HepG2 (cell line): Measurements from ENCODE around the gene RABL6. TPM values are rescaled to one million over a fixed set of nuclear protein-coding genes. Genes with fewer than 3 reads are reported as not detected.

Experiments
- AGO2 ChIP-seq: fragments of 200-400 bp; formaldehyde crosslinking; optimal IDR thresholded peaks from 2 replicates; pipeline ENCODE3; 2017; ENCODE audit warnings: mild to moderate bottlenecking, low read depth, low read length, moderate library complexity
- AHDC1 ChIP-seq: sonication (generic); formaldehyde crosslinking; IDR thresholded peaks from 2 replicates; pipeline ENCODE4 v1.5.1; 2020; ENCODE audit warnings: mild to moderate bottlenecking, missing genetic modification reagents, borderline replicate concordance
- ATF3 ChIP-seq: sonication (generic); formaldehyde crosslinking; IDR thresholded peaks from 2 replicates; pipeline ENCODE4 v1.4.0; 2020; ENCODE audit warnings: missing genetic modification reagents
- DBP ChIP-seq: sonication (generic); formaldehyde crosslinking; IDR thresholded peaks from 2 replicates; pipeline ENCODE4 v1.4.0; 2020; ENCODE audit warnings: missing genetic modification reagents; ENCODE audit errors: not compliant biosample characterization
- FOXK1 ChIP-seq: sonication (generic); formaldehyde crosslinking; IDR thresholded peaks from 2 replicates; pipeline ENCODE4 v1.4.0; 2020; ENCODE audit warnings: low read depth, missing genetic modification reagents, borderline replicate concordance
- HMGA1 ChIP-seq: sonication (generic); formaldehyde crosslinking; conservative IDR thresholded peaks from 2 replicates; pipeline ENCODE4 v1.4.0; 2020; ENCODE audit warnings: missing genetic modification reagents
- KMT2B ChIP-seq: IDR thresholded peaks from 2 replicates; pipeline ENCODE4 v1.6.1; 2016; ENCODE audit warnings: missing genetic modification reagents, missing compliant biosample characterization
- MTERF4 ChIP-seq: sonication (generic); formaldehyde crosslinking; IDR thresholded peaks from 2 replicates; pipeline ENCODE4 v1.8.0; 2023; ENCODE audit warnings: mild to moderate bottlenecking, missing genetic modification reagents
- MXI1 ChIP-seq: IDR thresholded peaks from 3 replicates; pipeline ENCODE4 v1.6.1; 2012; ENCODE audit warnings: low read depth, low read length, inconsistent platforms, borderline replicate concordance
- NR2F1 ChIP-seq, 2 experiments: fragments of 450-650 bp in 1 of 2; formaldehyde crosslinking in 1 of 2; IDR thresholded peaks; 2 replicates each; pipeline versions ENCODE4 v1.5.0 to v1.6.1; 2016 to 2020; ENCODE audit warnings: mild to moderate bottlenecking in 1 of 2, missing compliant biosample characterization in 1 of 2, missing genetic modification reagents in 1 of 2, moderate library complexity in 1 of 2
- TSC22D2 ChIP-seq: sonication (generic); formaldehyde crosslinking; IDR thresholded peaks from 2 replicates; pipeline ENCODE4 v1.5.1; 2020; ENCODE audit warnings: missing genetic modification reagents, mild to moderate bottlenecking, borderline replicate concordance
- ZBTB44 ChIP-seq: sonication (generic); formaldehyde crosslinking; IDR thresholded peaks from 2 replicates; pipeline ENCODE4 v1.4.0; 2020; ENCODE audit warnings: missing genetic modification reagents
- ZNF138 ChIP-seq: sonication (generic); formaldehyde crosslinking; IDR thresholded peaks from 2 replicates; pipeline ENCODE4 v1.5.0; 2020; ENCODE audit warnings: mild to moderate bottlenecking, low read depth, missing genetic modification reagents
- ZNF180 ChIP-seq: sonication (generic); formaldehyde crosslinking; IDR thresholded peaks from 2 replicates; pipeline ENCODE4 v1.4.0; 2020; ENCODE audit warnings: low read depth, missing genetic modification reagents, borderline replicate concordance
- ZNF234 ChIP-seq: sonication (generic); formaldehyde crosslinking; conservative IDR thresholded peaks from 2 replicates; pipeline ENCODE4 v1.5.1; 2020; ENCODE audit warnings: mild to moderate bottlenecking, missing genetic modification reagents
- ZNF274 ChIP-seq: sonication (generic); formaldehyde crosslinking; IDR thresholded peaks from 2 replicates; pipeline ENCODE4 v1.5.1; 2020; ENCODE audit warnings: mild to moderate bottlenecking, missing genetic modification reagents
- ZNF329 ChIP-seq: sonication (generic); formaldehyde crosslinking; IDR thresholded peaks from 2 replicates; pipeline ENCODE4 v1.9.0; 2021; ENCODE audit warnings: low read depth, mild to moderate bottlenecking, missing genetic modification reagents
- ZNF562 ChIP-seq: sonication (generic); formaldehyde crosslinking; IDR thresholded peaks from 2 replicates; pipeline ENCODE4 v1.8.0; 2022; ENCODE audit warnings: missing genetic modification reagents, borderline replicate concordance
- polyA plus RNA-seq, 8 experiments: library from polyadenylated mRNA; depleted of rRNA in 3 of 8; stranded (reverse) in 7 of 8; unstranded in 1 of 8; fragments of >200 nt; fragmentation: Illumina TruSeq in 4 of 8; extraction: Trizol in 4 of 8; gene quantifications; 2 replicates each; pipeline versions ENCODE4 v1.2.1 to v1.2.3, GENCODE V29; 2011 to 2016; ENCODE audit warnings: low read depth in 4 of 8, missing spikeins in 1 of 8, mixed read lengths in 1 of 8; ENCODE audit not compliant: insufficient read depth in 1 of 8
- total RNA-seq, 5 experiments: library from RNA; depleted of rRNA; stranded (reverse); fragments of >200 nt; fragmentation: Illumina TruSeq; extraction: Trizol; gene quantifications; 2 replicates each; pipeline ENCODE4 v1.2.3, GENCODE V29; 2016; ENCODE audit warnings: low read depth in 1 of 5

Gene RABL6
- total and polyA plus RNA-seq, 2 of the 13 experiments (the other 11 are each of a cell fraction or from before 2014, with no cell fraction given), result 81.5 to 125 TPM

GRCh38 chr9:136791516-136792276 lies 16.1 kb upstream of the RABL6 start (continued):
- no peak for TF ChIP-seq ZNF234
- TF ChIP-seq ZNF138 (CRISPR knock-in tag), result no peak
- no peak for TF ChIP-seq HMGA1 (CRISPR knock-in tag)
- TF ChIP-seq ZNF180, result no peak
- TF ChIP-seq FOXK1 (CRISPR knock-in tag), result no peak
- no peak for TF ChIP-seq TSC22D2
- no peak; a peak in 1 of 4 replicates for TF ChIP-seq NR2F1 (CRISPR knock-in tag; IDR thresholded peaks at IDR 0.05)
- peak; percentile 68; the same call in 1 of the 2 replicates for TF ChIP-seq ZBTB44
- no peak for TF ChIP-seq MTERF4
- TF ChIP-seq DBP (CRISPR knock-in tag), result no peak
- TF ChIP-seq KMT2B, result no peak
- TF ChIP-seq AHDC1 (CRISPR knock-in tag), result no peak
- TF ChIP-seq ZNF274, result 0 out of 2 replicates have a peak, but pooled peaks have one; percentile 13
- TF ChIP-seq MXI1, result no peak; the same call in 2 of the 3 replicates
- no peak for TF ChIP-seq ATF3 (CRISPR knock-in tag)
- TF ChIP-seq ZNF329, result no peak
- no peak for TF ChIP-seq ZNF562 (CRISPR knock-in tag)
- TF ChIP-seq AGO2, result peak; percentile 85
